DOHH2 (cell line): Measurements from ENCODE around the gene OR52E5.

Experiments
- H3F3A ChIP-seq: fragments of 200-600 bp; sonication (generic), shearing (Covaris generic); 2 replicates; pipeline ENCODE4 v1.6.0; 2016; ENCODE audit warnings: antibody characterized with exemption, mild to moderate bottlenecking; ENCODE audit not compliant: control insufficient read depth, insufficient read depth
- H3K27ac ChIP-seq: fragments of 200-600 bp; sonication (generic); 2 replicates; pipeline ENCODE4 v1.5.1; 2014; ENCODE audit warnings: low read depth, mild to moderate bottlenecking, low read length, moderate library complexity
- H3K27me3 ChIP-seq: fragments of 200-600 bp; sonication (generic); 2 replicates; pipeline ENCODE4 v1.6.1; 2014; ENCODE audit warnings: mild to moderate bottlenecking, low read length, mixed read lengths; ENCODE audit not compliant: control insufficient read depth
- H3K36me3 ChIP-seq: fragments of 200-600 bp; sonication (generic); 2 replicates; pipeline ENCODE4 v1.6.1; 2014; ENCODE audit warnings: mild to moderate bottlenecking, low read length, moderate library complexity, mixed read lengths; ENCODE audit not compliant: control insufficient read depth
- H3K4me1 ChIP-seq: fragments of 200-600 bp; sonication (generic); 2 replicates; pipeline ENCODE4 v1.6.1; 2014; ENCODE audit warnings: mild to moderate bottlenecking, low read length, mixed read lengths; ENCODE audit not compliant: control insufficient read depth
- H3K4me2 ChIP-seq: fragments of 200-600 bp; sonication (generic); 2 replicates; pipeline ENCODE4 v1.6.0; 2014; ENCODE audit warnings: mild to moderate bottlenecking, low read length, moderate library complexity
- H3K4me3 ChIP-seq: fragments of 200-600 bp; sonication (generic); 2 replicates; pipeline ENCODE4 v1.5.1; 2014; ENCODE audit warnings: mild to moderate bottlenecking, low read length, mixed read lengths
- H3K79me2 ChIP-seq: fragments of 200-600 bp; sonication (generic); 2 replicates; pipeline ENCODE4 v1.6.1; 2014; ENCODE audit warnings: mild to moderate bottlenecking, low read length, mixed read lengths; ENCODE audit not compliant: control insufficient read depth
- H3K9me2 ChIP-seq: fragments of 200-600 bp; sonication (generic); replicated peaks from 2 replicates; pipeline ENCODE4 v1.6.1; 2014; ENCODE audit warnings: mild to moderate bottlenecking, low read length, mixed read lengths; ENCODE audit not compliant: control insufficient read depth
- H3K9me3 ChIP-seq: fragments of 200-600 bp; sonication (generic); 2 replicates; pipeline ENCODE4 v1.6.1; 2014; ENCODE audit warnings: antibody characterized with exemption, low read length, mixed read lengths; ENCODE audit not compliant: control insufficient read depth, insufficient read depth
- H4K20me1 ChIP-seq: fragments of 200-600 bp; sonication (generic); 2 replicates; pipeline ENCODE4 v1.6.0; 2014; ENCODE audit warnings: low read depth, mild to moderate bottlenecking, antibody characterized with exemption, low read length, moderate library complexity; ENCODE audit not compliant: control insufficient read depth, insufficient read depth
- CTCF ChIP-seq: fragments of 200-600 bp; sonication (generic); IDR thresholded peaks from one replicate; pipeline ENCODE4 v1.5.1; 2014; ENCODE audit warnings: antibody characterized with exemption, mild to moderate bottlenecking, low read depth, low read length; ENCODE audit not compliant: poor library complexity, severe bottlenecking
- EZH2phosphoT487 ChIP-seq: fragments of 200-600 bp; sonication (generic); IDR thresholded peaks from 2 replicates; pipeline ENCODE4 v1.6.1; 2017; ENCODE audit warnings: borderline replicate concordance, mild to moderate bottlenecking, antibody characterized with exemption, low read length, moderate library complexity, mixed read lengths

OR52E5 gene

GRCh38 chr11:5928271-5928670, 35.3 kb downstream of the OR52E5 start:
- no peaks in the 10 kb centered on the region for H3K36me3 ChIP-seq

GRCh38 chr11:5928811-5929210, 35.8 kb downstream of the OR52E5 start:
- Histone ChIP-seq H3K4me2 (no peak overlapping the region), H3K27ac (no peak overlapping the region), H3K9me3 (peaks cover 11% of the 10 kb centered on the region; the same call in 1 of the 2 replicates), H3K4me1 (no peaks in the 10 kb centered on the region), H3K4me3 (no peak overlapping the region), H3F3A (no peaks in the 10 kb centered on the region), H3K79me2 (no peaks in the 10 kb centered on the region), H3K27me3 (no peaks in the 10 kb centered on the region), H3K36me3 (no peaks in the 10 kb centered on the region), H3K9me2 (no peaks in the 10 kb centered on the region), H4K20me1 (no peaks in the 10 kb centered on the region)
- TF ChIP-seq CTCF (no peak), EZH2phosphoT487 (no peak)

More at GRCh38 chr11:5928271-5928670, 35.3 kb downstream of the OR52E5 start:
- H3K4me3 ChIP-seq, result no peak overlapping the region
- peaks cover 10% of the 10 kb centered on the region; the same call in 1 of the 2 replicates for H3K9me3 ChIP-seq
- no peak overlapping the region for H3K4me2 ChIP-seq
- no peaks in the 10 kb centered on the region for H3F3A ChIP-seq
- no peaks in the 10 kb centered on the region for H3K9me2 ChIP-seq
- H4K20me1 ChIP-seq, result no peaks in the 10 kb centered on the region
- H3K4me1 ChIP-seq, result no peaks in the 10 kb centered on the region
- no peaks in the 10 kb centered on the region for H3K79me2 ChIP-seq
- TF ChIP-seq CTCF, result no peak
- TF ChIP-seq EZH2phosphoT487, result no peak
- H3K27ac ChIP-seq, result no peak overlapping the region
- H3K27me3 ChIP-seq, result no peaks in the 10 kb centered on the region

- H3K9me3 ChIP-seq, result peaks cover 11% of the 10 kb centered on the region; the same call in 1 of the 2 replicates
- no peak overlapping the region for H3K4me2 ChIP-seq
- no peak overlapping the region for H3K27ac ChIP-seq
- no peaks in the 10 kb centered on the region for H3K27me3 ChIP-seq
- no peaks in the 10 kb centered on the region for H3F3A ChIP-seq
- no peaks in the 10 kb centered on the region for H3K79me2 ChIP-seq
- H3K4me3 ChIP-seq, result no peak overlapping the region
- no peaks in the 10 kb centered on the region for H3K36me3 ChIP-seq
- no peaks in the 10 kb centered on the region for H3K9me2 ChIP-seq
- no peaks in the 10 kb centered on the region for H4K20me1 ChIP-seq
- TF ChIP-seq CTCF (no peak), EZH2phosphoT487 (no peak)
- H3K4me1 ChIP-seq, result no peaks in the 10 kb centered on the region
Measured at GRCh38 chr11:5929571-5930368, 36.8 kb downstream of the OR52E5 start.
